CD14-positive monocyte (primary cell): ENCODE data around the gene ELMO1. TPM values are rescaled to one million over a fixed set of nuclear protein-coding genes. Genes with fewer than 3 reads are reported as not detected.

ENCODE experiments used
- DNase-seq, 3 donors: peaks; one replicate each; pipeline ENCODE4 v3.0.0-alpha.2; 2011 to 2022
- H2AFZ ChIP-seq: 2 replicates; pipeline ENCODE4 v1.6.0; 2012; ENCODE audit warnings: mild to moderate bottlenecking, low read depth, low read length, inconsistent platforms; ENCODE audit not compliant: insufficient read depth, poor library complexity, severe bottlenecking
- H3K27ac ChIP-seq, 2 donors: 1 replicate in 1 of 2; 2 replicates in 1 of 2; pipeline ENCODE4 v1.5.1; 2012 to 2013; ENCODE audit warnings: low read length in 2 of 2, control low read depth in 1 of 2, inconsistent platforms in 1 of 2, low read depth in 1 of 2, mild to moderate bottlenecking in 1 of 2
- H3K27me3 ChIP-seq, 2 donors: one replicate each; pipeline versions ENCODE4 v1.6.0 to v1.6.1; 2011 to 2013; ENCODE audit warnings: low read length in 2 of 2; ENCODE audit not compliant: control insufficient read depth in 2 of 2, insufficient read depth in 2 of 2
- H3K36me3 ChIP-seq, 2 donors: replicated peaks in 1 of 2; 1 replicate in 1 of 2; 2 replicates in 1 of 2; pipeline versions ENCODE4 v1.5.1 to v1.6.1; 2012 to 2013; ENCODE audit warnings: low read length in 2 of 2, control low read depth in 1 of 2, inconsistent platforms in 1 of 2, mild to moderate bottlenecking in 1 of 2; ENCODE audit not compliant: insufficient read depth in 2 of 2, control insufficient read depth in 1 of 2
- H3K4me1 ChIP-seq, 2 donors: 1 replicate in 1 of 2; 2 replicates in 1 of 2; pipeline versions ENCODE4 v1.5.1 to v1.6.1; 2012 to 2013; ENCODE audit warnings: low read length in 2 of 2, control low read depth in 1 of 2, inconsistent platforms in 1 of 2, mild to moderate bottlenecking in 1 of 2, moderate library complexity in 1 of 2; ENCODE audit not compliant: insufficient read depth in 2 of 2, control insufficient read depth in 1 of 2
- H3K4me2 ChIP-seq: replicated peaks from 2 replicates; pipeline ENCODE3; 2012; ENCODE audit warnings: low read length, moderate library complexity, mild to moderate bottlenecking; ENCODE audit not compliant: poor library complexity, severe bottlenecking; ENCODE audit errors: extremely low read depth
- H3K4me3 ChIP-seq, 3 experiments: fragments of 200-600 bp in 1 of 3; sonication (generic) in 1 of 3; replicated peaks in 1 of 3; 1 replicate in 2 of 3; 2 replicates in 1 of 3; pipeline ENCODE4 v1.5.1; 2011 to 2013; ENCODE audit warnings: low read length in 3 of 3, mild to moderate bottlenecking in 3 of 3, control low read depth in 2 of 3, low read depth in 2 of 3, inconsistent platforms in 1 of 3, moderate library complexity in 1 of 3
- H3K79me2 ChIP-seq: 2 replicates; pipeline ENCODE4 v1.6.0; 2012; ENCODE audit warnings: mild to moderate bottlenecking, control low read depth, inconsistent platforms, low read length, moderate library complexity; ENCODE audit not compliant: insufficient read depth
- H3K9ac ChIP-seq: 2 replicates; pipeline ENCODE4 v1.6.0; 2017; ENCODE audit warnings: low read length, mild to moderate bottlenecking; ENCODE audit not compliant: insufficient read depth, poor library complexity, severe bottlenecking
- H3K9me3 ChIP-seq, 2 donors: replicated peaks in 1 of 2; 1 replicate in 1 of 2; 2 replicates in 1 of 2; pipeline versions ENCODE4 v1.5.1 to v1.6.1; 2012 to 2013; ENCODE audit warnings: low read length in 2 of 2, control low read depth in 1 of 2; ENCODE audit not compliant: control insufficient read depth in 1 of 2, insufficient read depth in 1 of 2
- H4K20me1 ChIP-seq: 2 replicates; pipeline ENCODE4 v1.6.0; 2012; ENCODE audit warnings: mild to moderate bottlenecking, low read length, control low read depth, moderate library complexity; ENCODE audit not compliant: insufficient read depth
- H3K27ac Mint-ChIP-seq, 7 donors: one replicate each; pipeline ENCODE4 v1.8.0; 2020; ENCODE audit warnings: mild to moderate bottlenecking in 7 of 7, mixed read lengths in 7 of 7, moderate library complexity in 6 of 7, inconsistent platforms in 2 of 7
- H3K27me3 Mint-ChIP-seq, 3 donors: one replicate each; pipeline ENCODE4 v1.8.0; 2021 to 2022; ENCODE audit warnings: low read depth in 3 of 3, mild to moderate bottlenecking in 3 of 3, mixed read lengths in 3 of 3, moderate library complexity in 3 of 3, inconsistent platforms in 1 of 3
- H3K36me3 Mint-ChIP-seq, 2 donors: one replicate each; pipeline ENCODE4 v1.8.0; 2020; ENCODE audit warnings: mixed read lengths in 2 of 2, inconsistent platforms in 1 of 2, mild to moderate bottlenecking in 1 of 2
- H3K4me1 Mint-ChIP-seq: one replicate; pipeline ENCODE4 v1.8.0; 2020; ENCODE audit warnings: mild to moderate bottlenecking, mixed read lengths
- H3K4me3 Mint-ChIP-seq, 2 donors: one replicate each; pipeline ENCODE4 v1.8.0; 2020; ENCODE audit warnings: mild to moderate bottlenecking in 2 of 2, mixed read lengths in 2 of 2, moderate library complexity in 1 of 2
- H3K9me3 Mint-ChIP-seq, 7 donors: one replicate each; pipeline ENCODE4 v1.8.0; 2020 to 2022; ENCODE audit warnings: mixed read lengths in 7 of 7, mild to moderate bottlenecking in 6 of 7, moderate library complexity in 6 of 7, inconsistent platforms in 2 of 7
- WGBS: methylation state at CpG from one replicate; pipeline ENCODE4 v1.1.5; 2013; ENCODE audit warnings: missing lambda C conversion rate; ENCODE audit not compliant: insufficient coverage; 5-methylcytosine and 5-hydroxymethylcytosine counted together
- intact Hi-C, 2 donors: fragments of 100-400 bp; cut with micrococcal nuclease; formaldehyde crosslinking; loops; one replicate each; pipeline versions ENCODE4 v1.15.0 to v1.15.1; 2023
- polyA plus RNA-seq, 3 donors: library from polyadenylated mRNA; depleted of rRNA in 1 of 3; unstranded in 2 of 3; stranded (reverse) in 1 of 3; fragments of 300-500 nt in 2 of 3; fragments of >200 nt in 1 of 3; fragmentation: Illumina TruSeq in 2 of 3; gene quantifications; 1 replicate in 2 of 3; 2 replicates in 1 of 3; pipeline ENCODE4 v1.2.3, GENCODE V29; 2012 to 2021
- TF ChIP-seq, protein P1 (sequence below): fragments of 200-600 bp; IDR thresholded peaks from one replicate; pipeline ENCODE4 v1.8.0; 2022; ENCODE audit warnings: antibody characterized with exemption, mild to moderate bottlenecking

ELMO1 gene
- polyA plus RNA-seq, 3 donors, result 46.6 to 50.2 (median 46.7) TPM

DNA sequence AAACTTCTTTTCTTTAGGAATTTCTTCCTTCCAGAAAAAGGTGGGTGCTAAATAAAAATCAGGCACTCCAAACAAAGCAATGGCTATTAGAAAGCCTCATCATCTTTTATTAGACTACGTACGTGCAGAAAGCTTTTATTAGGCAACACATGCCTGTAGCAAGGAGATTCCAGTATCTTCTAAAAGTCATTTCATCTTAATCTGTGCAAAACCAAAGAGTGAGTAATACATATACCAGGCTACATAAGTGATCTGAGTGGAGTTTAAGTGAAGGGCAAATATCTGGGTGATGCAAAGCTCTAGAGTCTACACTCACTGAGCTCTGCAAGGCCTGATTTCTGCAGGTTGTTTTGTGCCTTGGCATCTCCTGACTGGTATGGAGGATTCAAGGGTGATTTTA, 231.7 kb downstream of the ELMO1 start:
- intact Hi-C loops, result no loop called here
- H3K27ac ChIP-seq, result no peak overlapping the region
- H3K27ac Mint-ChIP-seq, result peak overlapping the region in 1 of 7 donors; percentile 13
- H3K27me3 Mint-ChIP-seq, result peaks cover 0 to 1% (median 0%) of the 10 kb centered on the region in 3 donors
- H3K4me3 ChIP-seq, result no peak overlapping the region
- TF ChIP-seq, protein P1, sequence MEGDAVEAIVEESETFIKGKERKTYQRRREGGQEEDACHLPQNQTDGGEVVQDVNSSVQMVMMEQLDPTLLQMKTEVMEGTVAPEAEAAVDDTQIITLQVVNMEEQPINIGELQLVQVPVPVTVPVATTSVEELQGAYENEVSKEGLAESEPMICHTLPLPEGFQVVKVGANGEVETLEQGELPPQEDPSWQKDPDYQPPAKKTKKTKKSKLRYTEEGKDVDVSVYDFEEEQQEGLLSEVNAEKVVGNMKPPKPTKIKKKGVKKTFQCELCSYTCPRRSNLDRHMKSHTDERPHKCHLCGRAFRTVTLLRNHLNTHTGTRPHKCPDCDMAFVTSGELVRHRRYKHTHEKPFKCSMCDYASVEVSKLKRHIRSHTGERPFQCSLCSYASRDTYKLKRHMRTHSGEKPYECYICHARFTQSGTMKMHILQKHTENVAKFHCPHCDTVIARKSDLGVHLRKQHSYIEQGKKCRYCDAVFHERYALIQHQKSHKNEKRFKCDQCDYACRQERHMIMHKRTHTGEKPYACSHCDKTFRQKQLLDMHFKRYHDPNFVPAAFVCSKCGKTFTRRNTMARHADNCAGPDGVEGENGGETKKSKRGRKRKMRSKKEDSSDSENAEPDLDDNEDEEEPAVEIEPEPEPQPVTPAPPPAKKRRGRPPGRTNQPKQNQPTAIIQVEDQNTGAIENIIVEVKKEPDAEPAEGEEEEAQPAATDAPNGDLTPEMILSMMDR, result no peak
- WGBS, result no CpG with 5 or more reads among the region's 2 CpGs
- H3K9ac ChIP-seq, result no peak overlapping the region
- no peak overlapping the region for H3K4me2 ChIP-seq
- no peaks in the 10 kb centered on the region for H3K27me3 ChIP-seq
- H3K36me3 ChIP-seq, result peaks cover 31 to 92% of the 10 kb centered on the region in 2 donors
- DNase-seq, result no peak
- H3K79me2 ChIP-seq, result no peaks in the 10 kb centered on the region
- H4K20me1 ChIP-seq, result peaks cover 41% of the 10 kb centered on the region
- H3K4me1 Mint-ChIP-seq, result peaks cover 18% of the 10 kb centered on the region
- H3K4me1 ChIP-seq, result peaks cover 0 to 8% of the 10 kb centered on the region in 2 donors
- H3K9me3 ChIP-seq, result no peaks in the 10 kb centered on the region
- H3K9me3 Mint-ChIP-seq, result no peaks in the 10 kb centered on the region
- H3K36me3 Mint-ChIP-seq, result peaks cover 61 to 68% of the 10 kb centered on the region in 2 donors
- no peak overlapping the region for H3K4me3 Mint-ChIP-seq
- no peak overlapping the region for H2AFZ ChIP-seq

DNA sequence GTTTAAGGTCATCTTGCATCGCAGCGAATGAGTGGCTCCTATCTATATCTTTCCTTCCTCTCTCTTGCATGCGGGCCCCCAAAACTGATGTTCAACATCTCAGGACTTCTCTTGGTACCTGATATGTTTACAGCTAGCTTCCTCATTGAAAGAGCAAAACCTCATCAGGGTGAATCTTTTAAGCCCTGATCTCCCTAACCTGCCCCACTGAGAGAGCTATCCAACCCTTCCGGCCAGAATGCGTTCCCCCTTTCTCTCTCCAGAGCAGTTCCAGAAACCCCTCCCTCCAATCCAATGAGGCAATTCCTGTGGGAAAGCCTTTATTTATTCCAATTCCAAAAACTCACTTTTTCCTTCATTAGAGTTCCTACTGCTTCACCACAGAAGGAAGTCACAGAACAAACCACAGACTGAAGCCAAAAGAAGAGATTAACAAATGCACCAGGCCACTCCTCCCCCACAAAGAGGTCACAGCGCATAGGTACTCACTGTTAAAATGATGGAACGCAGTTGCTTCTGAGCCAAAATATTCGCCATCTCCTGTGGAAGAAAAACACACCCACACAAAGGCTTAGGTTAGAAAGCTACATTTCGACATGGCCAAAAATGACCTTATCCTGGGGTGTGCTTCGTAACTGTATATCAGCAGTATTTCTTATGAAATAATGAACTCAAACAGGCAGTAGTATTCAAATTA, 232.4 kb downstream of the ELMO1 start:
- Mint-ChIP-seq H3K27ac (peak overlapping the region in 3 of 7 donors; percentile 11 to 67 (median 26)), H3K4me3 (no peak overlapping the region)

More for the DNA sequence above, 232.4 kb downstream of the ELMO1 start:
- Histone ChIP-seq H3K36me3 (peaks cover 35 to 92% of the 10 kb centered on the region in 2 donors), H3K27ac (no peak overlapping the region), H2AFZ (no peak overlapping the region), H3K79me2 (no peaks in the 10 kb centered on the region), H4K20me1 (peaks cover 44% of the 10 kb centered on the region), H3K9me3 (no peaks in the 10 kb centered on the region), H3K4me1 (peaks cover 0 to 8% of the 10 kb centered on the region in 2 donors), H3K9ac (no peak overlapping the region), H3K4me2 (no peak overlapping the region), H3K27me3 (no peaks in the 10 kb centered on the region), H3K4me3 (no peak overlapping the region)
- 51% methylated on average over 5 of the region's 10 CpGs for WGBS
- intact Hi-C loops, result no loop called here
- peaks cover 18% of the 10 kb centered on the region for H3K4me1 Mint-ChIP-seq
- no peak for DNase-seq
- no peaks in the 10 kb centered on the region for H3K9me3 Mint-ChIP-seq
- H3K27me3 Mint-ChIP-seq, result peaks cover 0 to 1% (median 0%) of the 10 kb centered on the region in 3 donors
- H3K36me3 Mint-ChIP-seq, result peaks cover 62 to 70% of the 10 kb centered on the region in 2 donors
- TF ChIP-seq, protein P1, result no peak
